ENCODE measurements around the gene HMGN1. TPM values are rescaled to one million over a fixed set of nuclear protein-coding genes. Genes with fewer than 3 reads are reported as not detected.
A peak's percentile ranks its signal among the peaks of the same experiment; 100 is the strongest.

The HMGN1 gene
- polyA plus RNA-seq, 1 donor (not counting 4 experiments of a cell fraction or from before 2014, with no cell fraction given): 245 TPM

- FAIRE-seq: no peak
- H3K4me1 ChIP-seq (ENCODE audit: control insufficient read depth, extremely low read depth, insufficient read depth, low read length): peaks cover 22% of the 10 kb centered on the region
- H3K79me2 ChIP-seq (ENCODE audit: control insufficient read depth, insufficient read depth, low read length): peaks cover 29% of the 10 kb centered on the region
- peak overlapping the region; percentile 10 to 75 (median 49) for H3K4me3 ChIP-seq (ENCODE audit: control insufficient read depth in 2 of 3, extremely low read depth in 1 of 3, insufficient read depth in 2 of 3, low read depth in 1 of 3, low read length in 3 of 3)
- no peaks in the 10 kb centered on the region for H3K9me1 ChIP-seq (ENCODE audit: control insufficient read depth, extremely low read depth, insufficient read depth, low read length)
- no peaks in the 10 kb centered on the region for H3K27me3 ChIP-seq (ENCODE audit: control insufficient read depth, extremely low read depth, insufficient read depth, low read length)
- H4K20me1 ChIP-seq (ENCODE audit: control insufficient read depth, extremely low read depth, insufficient read depth, low read length): no peaks in the 10 kb centered on the region
- peak overlapping the region; percentile 69 for H3K9ac ChIP-seq (ENCODE audit: control insufficient read depth, extremely low read depth, insufficient read depth, low read length)
- DNase-seq (ENCODE audit: low read depth, low spot score): no peak
- H3K9me3 ChIP-seq (ENCODE audit: control insufficient read depth, low read depth, low read length): no peaks in the 10 kb centered on the region
- peak overlapping the region; percentile 73 for H2AFZ ChIP-seq (ENCODE audit: control insufficient read depth, low read length)
- peak overlapping the region; percentile 60 for H3K27ac ChIP-seq (ENCODE audit: control insufficient read depth, insufficient read depth, low read length)
- peak overlapping the region; percentile 87 for H3K4me2 ChIP-seq (ENCODE audit: control insufficient read depth, extremely low read depth, insufficient read depth, low read depth, low read length)
- no peak for TF ChIP-seq EZH2 (IDR thresholded peaks at IDR 0.05; ENCODE audit: low read length)
- TF ChIP-seq, protein P1, sequence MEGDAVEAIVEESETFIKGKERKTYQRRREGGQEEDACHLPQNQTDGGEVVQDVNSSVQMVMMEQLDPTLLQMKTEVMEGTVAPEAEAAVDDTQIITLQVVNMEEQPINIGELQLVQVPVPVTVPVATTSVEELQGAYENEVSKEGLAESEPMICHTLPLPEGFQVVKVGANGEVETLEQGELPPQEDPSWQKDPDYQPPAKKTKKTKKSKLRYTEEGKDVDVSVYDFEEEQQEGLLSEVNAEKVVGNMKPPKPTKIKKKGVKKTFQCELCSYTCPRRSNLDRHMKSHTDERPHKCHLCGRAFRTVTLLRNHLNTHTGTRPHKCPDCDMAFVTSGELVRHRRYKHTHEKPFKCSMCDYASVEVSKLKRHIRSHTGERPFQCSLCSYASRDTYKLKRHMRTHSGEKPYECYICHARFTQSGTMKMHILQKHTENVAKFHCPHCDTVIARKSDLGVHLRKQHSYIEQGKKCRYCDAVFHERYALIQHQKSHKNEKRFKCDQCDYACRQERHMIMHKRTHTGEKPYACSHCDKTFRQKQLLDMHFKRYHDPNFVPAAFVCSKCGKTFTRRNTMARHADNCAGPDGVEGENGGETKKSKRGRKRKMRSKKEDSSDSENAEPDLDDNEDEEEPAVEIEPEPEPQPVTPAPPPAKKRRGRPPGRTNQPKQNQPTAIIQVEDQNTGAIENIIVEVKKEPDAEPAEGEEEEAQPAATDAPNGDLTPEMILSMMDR (optimal IDR thresholded peaks at IDR 0.05 in 1 of 3, IDR thresholded peaks at IDR 0.05 in 1 of 3, conservative IDR thresholded peaks at IDR 0.05 in 1 of 3; ENCODE audit: extremely low read depth in 1 of 3, insufficient read depth in 2 of 3, low read length in 3 of 3): no peak
- peaks cover 0 to 6% of the 10 kb centered on the region in 2 experiments for H3K36me3 ChIP-seq (ENCODE audit: control insufficient read depth in 2 of 2, extremely low read depth in 1 of 2, insufficient read depth in 2 of 2, low read length in 2 of 2)
- dilution Hi-C loops (cut with MboI; ENCODE audit: extremely low pct_ligation_motif_present, low sequenced_read_pairs): no loop called here
Observed at GRCh38 chr21:39386194-39386593, 37.3 kb upstream of the HMGN1 start.

DNA sequence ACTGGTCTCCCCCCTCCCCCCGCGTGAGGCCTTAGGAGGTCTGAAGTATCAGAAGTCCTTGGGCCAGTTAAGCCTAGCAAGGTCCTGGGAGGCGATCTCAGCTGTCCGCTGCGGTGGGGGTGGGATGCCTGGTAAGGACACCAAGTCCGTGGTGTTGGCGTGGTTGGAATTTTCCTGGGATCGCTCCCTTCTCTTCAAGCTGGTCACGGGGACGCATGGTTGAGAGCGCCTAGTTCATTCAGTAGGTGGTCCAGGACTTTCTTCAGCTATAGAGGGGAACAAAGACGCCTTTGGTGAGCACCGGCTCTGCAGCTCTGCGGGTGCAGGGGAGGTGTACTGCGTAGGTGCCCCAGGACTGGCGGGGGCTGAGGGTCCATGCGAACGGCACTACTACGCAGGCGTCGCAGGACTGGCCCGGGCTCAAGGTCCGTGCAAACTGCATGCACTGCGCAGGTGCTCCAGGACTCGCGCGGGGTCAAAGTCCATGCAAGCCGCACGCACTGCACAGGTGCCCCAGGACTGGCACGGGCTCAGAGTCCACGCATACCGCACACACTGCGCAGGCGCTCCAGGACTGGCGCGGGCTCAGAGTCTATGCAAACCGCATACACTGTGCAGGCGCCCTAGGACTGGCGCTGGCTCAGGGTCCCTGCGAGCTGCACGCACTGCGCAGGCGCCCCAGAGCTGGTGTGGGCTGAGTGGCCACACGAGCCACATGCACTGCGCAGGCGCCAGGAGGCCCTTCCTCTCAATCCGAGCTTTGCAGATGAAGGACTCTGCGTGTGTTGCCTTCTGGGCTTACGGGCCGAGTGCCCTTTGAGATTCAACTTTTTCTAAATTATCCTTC lies 36.6 kb upstream of the HMGN1 start:
- H3K9me1 ChIP-seq (ENCODE audit: control insufficient read depth, extremely low read depth, insufficient read depth, low read length): no peaks in the 10 kb centered on the region
- no peaks in the 10 kb centered on the region for H3K9me3 ChIP-seq (ENCODE audit: control insufficient read depth, low read depth, low read length)
- H3K4me2 ChIP-seq (ENCODE audit: control insufficient read depth, extremely low read depth, insufficient read depth, low read depth, low read length): peak overlapping the region; percentile 87
- peaks cover 31% of the 10 kb centered on the region for H3K79me2 ChIP-seq (ENCODE audit: control insufficient read depth, insufficient read depth, low read length)
- H3K27me3 ChIP-seq (ENCODE audit: control insufficient read depth, extremely low read depth, insufficient read depth, low read length): no peaks in the 10 kb centered on the region
- TF ChIP-seq, protein P1 (optimal IDR thresholded peaks at IDR 0.05 in 1 of 3, IDR thresholded peaks at IDR 0.05 in 1 of 3, conservative IDR thresholded peaks at IDR 0.05 in 1 of 3; ENCODE audit: extremely low read depth in 1 of 3, insufficient read depth in 2 of 3, low read length in 3 of 3): no peak
- no peak for TF ChIP-seq EZH2 (IDR thresholded peaks at IDR 0.05; ENCODE audit: low read length)
- DNase-seq (ENCODE audit: low read depth, low spot score) (no peak), FAIRE-seq (no peak)
- peaks cover 26% of the 10 kb centered on the region for H3K4me1 ChIP-seq (ENCODE audit: control insufficient read depth, extremely low read depth, insufficient read depth, low read length)
- H3K27ac ChIP-seq (ENCODE audit: control insufficient read depth, insufficient read depth, low read length): peak overlapping the region; percentile 60
- dilution Hi-C loops (cut with MboI; ENCODE audit: extremely low pct_ligation_motif_present, low sequenced_read_pairs): no loop called here
- peak overlapping the region; percentile 10 to 75 (median 49) for H3K4me3 ChIP-seq (ENCODE audit: control insufficient read depth in 2 of 3, extremely low read depth in 1 of 3, insufficient read depth in 2 of 3, low read depth in 1 of 3, low read length in 3 of 3)
- no peaks in the 10 kb centered on the region for H4K20me1 ChIP-seq (ENCODE audit: control insufficient read depth, extremely low read depth, insufficient read depth, low read length)
- peak overlapping the region; percentile 73 for H2AFZ ChIP-seq (ENCODE audit: control insufficient read depth, low read length)
- H3K9ac ChIP-seq (ENCODE audit: control insufficient read depth, extremely low read depth, insufficient read depth, low read length): peak overlapping the region; percentile 69
- peaks cover 0 to 2% of the 10 kb centered on the region in 2 experiments for H3K36me3 ChIP-seq (ENCODE audit: control insufficient read depth in 2 of 2, extremely low read depth in 1 of 2, insufficient read depth in 2 of 2, low read length in 2 of 2)
